BJ (cell line): ENCODE measurements around the gene C1orf116. TPM values are rescaled to one million over a fixed set of nuclear protein-coding genes. Genes with fewer than 3 reads are reported as not detected.

ENCODE experiments used
- CTCF ChIA-PET: fragments of 350-600 bp; formaldehyde crosslinking; extraction: SDS; loops from one replicate; lab custom pipeline; 2021; ENCODE audit warnings: antibody characterized with exemption, inconsistent platforms; lab: Yijun Ruan, JAX
- POLR2A ChIA-PET: fragments of 300-600 bp; sonication (Branson Sonifier 250); formaldehyde crosslinking; extraction: SDS; loops from one replicate; lab custom pipeline; 2021; ENCODE audit warnings: antibody characterized with exemption; lab: Charles Lee
- DNase-seq: peaks from one replicate; pipeline ENCODE4 v3.0.0-alpha.2; 2011; ENCODE audit warnings: low read depth
- H3K27me3 ChIP-seq: 2 replicates; pipeline ENCODE4 v1.6.0; 2011; ENCODE audit warnings: low read length; ENCODE audit not compliant: control insufficient read depth, insufficient read depth
- H3K36me3 ChIP-seq: 2 replicates; pipeline ENCODE4 v1.5.1; 2011; ENCODE audit warnings: low read length; ENCODE audit not compliant: control insufficient read depth, insufficient read depth
- H3K4me3 ChIP-seq: 2 replicates; pipeline ENCODE4 v1.5.1; 2011; ENCODE audit warnings: low read depth, mild to moderate bottlenecking, control low read depth, low read length
- polyA plus RNA-seq: library from polyadenylated mRNA; depleted of rRNA; stranded (reverse); fragments of >200 nt; gene quantifications from 2 replicates; pipeline ENCODE4 v1.2.3, GENCODE V29; 2011; rRNA removed
- TF ChIP-seq, protein P1 (sequence below): IDR thresholded peaks from 2 replicates; pipeline ENCODE4 v1.5.1; 2011; ENCODE audit warnings: low read depth, mild to moderate bottlenecking, control low read depth, inconsistent platforms, low read length, moderate library complexity; ENCODE audit not compliant: insufficient read depth

C1orf116 gene
- polyA plus RNA-seq, 1 experiment: not detected

- ChIA-PET CTCF (interaction anchor here (8.0 kb wide), 1 partner anchor 11 kb away, joined by 70 read pairs; no protein-coding TSS in a partner anchor), POLR2A (no interaction called here)
- DNase-seq: no peak
- Histone ChIP-seq H3K27me3 (peaks cover 9% of the 10 kb centered on the region), H3K36me3 (no peaks in the 10 kb centered on the region), H3K4me3 (no peak overlapping the region)
- TF ChIP-seq, protein P1, sequence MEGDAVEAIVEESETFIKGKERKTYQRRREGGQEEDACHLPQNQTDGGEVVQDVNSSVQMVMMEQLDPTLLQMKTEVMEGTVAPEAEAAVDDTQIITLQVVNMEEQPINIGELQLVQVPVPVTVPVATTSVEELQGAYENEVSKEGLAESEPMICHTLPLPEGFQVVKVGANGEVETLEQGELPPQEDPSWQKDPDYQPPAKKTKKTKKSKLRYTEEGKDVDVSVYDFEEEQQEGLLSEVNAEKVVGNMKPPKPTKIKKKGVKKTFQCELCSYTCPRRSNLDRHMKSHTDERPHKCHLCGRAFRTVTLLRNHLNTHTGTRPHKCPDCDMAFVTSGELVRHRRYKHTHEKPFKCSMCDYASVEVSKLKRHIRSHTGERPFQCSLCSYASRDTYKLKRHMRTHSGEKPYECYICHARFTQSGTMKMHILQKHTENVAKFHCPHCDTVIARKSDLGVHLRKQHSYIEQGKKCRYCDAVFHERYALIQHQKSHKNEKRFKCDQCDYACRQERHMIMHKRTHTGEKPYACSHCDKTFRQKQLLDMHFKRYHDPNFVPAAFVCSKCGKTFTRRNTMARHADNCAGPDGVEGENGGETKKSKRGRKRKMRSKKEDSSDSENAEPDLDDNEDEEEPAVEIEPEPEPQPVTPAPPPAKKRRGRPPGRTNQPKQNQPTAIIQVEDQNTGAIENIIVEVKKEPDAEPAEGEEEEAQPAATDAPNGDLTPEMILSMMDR: no peak
These were observed 61.4 kb downstream of the C1orf116 start for GRCh38 chr1:206971029-206971655.

DNA sequence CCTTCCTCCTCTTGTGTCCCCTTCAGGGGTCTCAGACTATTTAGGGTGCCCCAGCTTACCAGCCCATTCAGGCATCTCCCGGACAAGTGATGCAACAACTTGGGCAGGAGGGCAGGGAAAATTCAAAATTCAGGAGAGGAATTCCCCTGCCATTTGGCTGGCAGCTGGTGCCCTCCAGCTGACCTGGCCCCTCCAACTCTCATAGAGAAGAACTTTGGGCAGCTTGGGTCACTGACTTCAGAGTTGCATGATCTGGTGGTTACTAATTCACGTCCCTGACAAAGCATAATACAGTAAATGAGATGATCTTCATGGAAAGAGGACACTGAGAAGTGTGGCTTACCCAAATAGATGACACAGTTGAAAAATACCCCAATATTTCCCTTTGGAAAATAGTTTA, 62.1 kb downstream of the C1orf116 start, which contains the start of gene FCAMR:
Gene FCAMR (minus strand): TSS at position 15 of the 400 bp plus-strand sequence. CDS start 335 bp downstream, outside the sequence.
- DNase-seq: no peak
- H3K27me3 ChIP-seq: peaks cover 9% of the 10 kb centered on the region
- no peaks in the 10 kb centered on the region for H3K36me3 ChIP-seq
- TF ChIP-seq, protein P1: no peak
- ChIA-PET CTCF (interaction anchor here (0.6 to 8.0 kb wide), 3 partner anchors 12 to 52 kb away, joined by 3 to 70 read pairs (median 3); no protein-coding TSS in a partner anchor), POLR2A (no interaction called here)
- no peak within 1 kb of the TSS for H3K4me3 ChIP-seq

- Histone ChIP-seq H3K4me3 (no peak overlapping the region), H3K36me3 (no peaks in the 10 kb centered on the region), H3K27me3 (peaks cover 9% of the 10 kb centered on the region)
- no peak for DNase-seq
- ChIA-PET CTCF (interaction anchor here (8.0 kb wide), 1 partner anchor 13 kb away, joined by 70 read pairs; no protein-coding TSS in a partner anchor), POLR2A (no interaction called here)
- TF ChIP-seq, protein P1: no peak
These were observed 63.5 kb downstream of the C1orf116 start for GRCh38 chr1:206969090-206969489.

Other genes starting within 250 kb of the C1orf116 start
- gene IL20, start 167.1 kb downstream of the C1orf116 start, polyA plus RNA-seq: not detected in 2 replicates
- 0.10 and 0.25 TPM in 2 replicates for gene IL24, start 135.3 kb downstream of the C1orf116 start, polyA plus RNA-seq
- gene FCMR, start 110.8 kb downstream of the C1orf116 start, polyA plus RNA-seq: 0.56 and 1.4 TPM in 2 replicates
- gene PIGR, start 86.3 kb downstream of the C1orf116 start, polyA plus RNA-seq: not detected in 2 replicates
- gene FCAMR, start 62.3 kb downstream of the C1orf116 start, polyA plus RNA-seq: not detected in 2 replicates
- gene YOD1, start 18.5 kb upstream of the C1orf116 start, polyA plus RNA-seq: 1.2 and 2.5 TPM in 2 replicates
- 1.5 and 1.9 TPM in 2 replicates for gene PFKFB2, start 20.5 kb upstream of the C1orf116 start, polyA plus RNA-seq
- not detected in 2 replicates for gene C4BPB, start 56.1 kb upstream of the C1orf116 start, polyA plus RNA-seq
- gene C4BPA, start 71.5 kb upstream of the C1orf116 start, polyA plus RNA-seq: not detected in 2 replicates